Measurements from ENCODE around the gene NPTXR.
"Not testable (repeated sequence)": the region's sequence is repeated elsewhere in the genome, so short reads cannot be mapped to it uniquely, and the experiment has no call there.

Gene NPTXR

DNA sequence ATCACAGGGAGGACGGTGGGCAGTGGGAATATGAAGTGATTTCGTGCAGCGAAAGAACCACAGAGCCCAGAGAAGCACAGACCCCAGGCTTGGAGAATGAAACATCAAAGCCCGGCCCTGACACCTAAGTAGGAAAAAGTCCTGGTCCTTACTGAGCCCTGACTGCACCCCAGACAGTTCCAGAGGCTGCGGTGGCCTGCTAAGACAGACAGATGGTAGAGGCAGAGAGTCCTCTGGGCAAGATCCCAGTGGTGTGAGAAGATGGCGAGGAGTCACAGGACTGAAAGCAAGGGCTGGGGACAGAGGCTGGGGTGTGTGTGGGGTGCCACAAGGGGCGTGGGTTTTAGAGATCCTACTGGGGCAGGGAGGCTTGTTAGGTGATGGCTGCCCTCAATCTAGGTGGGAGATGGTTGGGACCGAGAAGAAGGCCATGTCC lies 24.5 kb upstream of the NPTXR start:
- no peak for DNase-seq

GRCh38 chr22:38867471-38868285 lies 23.9 kb upstream of the NPTXR start:
- no peak for DNase-seq

DNA sequence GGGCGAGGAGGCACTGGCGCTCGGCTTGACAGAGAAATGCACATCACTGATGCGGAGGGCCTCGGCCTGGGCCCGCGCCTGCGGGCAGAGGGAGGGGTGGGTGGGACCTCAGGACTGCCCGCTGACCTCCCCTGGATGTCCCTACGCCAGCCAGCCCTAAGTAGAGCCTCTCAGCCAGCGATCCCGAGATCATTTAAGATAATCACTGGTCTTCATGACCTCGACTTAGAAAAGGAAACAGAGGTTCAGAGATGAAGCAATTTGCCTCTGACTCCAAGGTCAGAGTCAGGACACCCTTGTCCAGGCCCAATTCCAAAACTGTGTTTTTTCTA lies 23.3 kb upstream of the NPTXR start:
- no peak for DNase-seq

DNA sequence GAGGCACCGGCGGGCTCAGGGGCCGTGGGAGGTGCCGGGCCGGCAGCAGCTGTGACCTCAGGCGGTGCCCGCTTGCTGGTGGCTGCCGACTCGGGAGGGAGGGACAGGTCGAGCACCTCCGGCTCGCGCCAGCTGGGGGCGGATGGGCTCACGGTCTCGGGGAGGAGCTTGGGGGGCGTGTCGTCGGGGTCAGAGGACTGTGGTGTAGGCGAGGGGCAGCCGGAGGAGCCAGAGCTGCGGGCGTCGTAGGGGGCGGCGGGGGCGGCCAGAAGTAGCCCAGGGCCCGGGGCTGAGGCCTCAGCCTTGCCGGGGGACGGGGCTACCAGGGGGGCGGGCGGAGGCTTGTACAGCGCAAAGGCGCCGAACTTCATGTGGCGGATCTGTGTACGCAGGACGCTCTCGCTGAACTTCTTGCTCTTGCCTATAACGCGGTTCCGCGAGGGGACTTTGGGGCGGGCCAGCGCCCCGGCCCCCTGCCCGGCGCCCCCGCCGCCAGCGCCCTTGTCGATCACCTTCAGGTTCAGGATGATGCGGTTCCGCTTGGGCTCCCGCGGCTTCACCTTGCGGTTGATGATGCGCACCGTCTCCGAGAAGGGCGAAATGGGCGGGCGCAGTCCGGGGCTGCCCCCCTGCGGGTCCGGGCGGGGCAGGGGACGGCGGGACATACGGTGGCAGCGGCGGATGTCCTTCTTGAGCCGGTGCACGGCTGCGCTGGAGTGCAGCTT lies 22.7 kb upstream of the NPTXR start:
- DNase-seq, result no peak

DNA sequence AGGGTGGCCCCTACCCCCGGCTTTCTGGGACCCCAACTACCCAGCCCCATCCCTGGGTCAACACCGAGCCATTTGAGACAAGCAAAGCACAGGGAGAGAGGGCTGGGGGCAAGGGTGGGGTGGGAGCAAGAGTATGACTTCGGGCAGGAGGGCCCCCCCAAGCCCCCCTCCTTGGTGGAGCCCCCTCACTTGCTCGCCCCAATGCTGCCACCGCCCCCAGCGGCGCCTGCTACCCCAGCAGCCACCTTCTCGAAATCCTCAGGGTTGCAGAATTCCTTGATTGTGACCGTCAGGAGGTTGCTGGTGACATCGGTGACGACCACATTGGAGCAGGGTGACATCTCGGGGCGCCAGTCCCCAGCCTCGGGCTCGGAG lies 22.2 kb upstream of the NPTXR start:
- DNase-seq, result no peak

- no peak for DNase-seq
Measured at GRCh38 chr22:38865201-38866023, 21.6 kb upstream of the NPTXR start.

DNA sequence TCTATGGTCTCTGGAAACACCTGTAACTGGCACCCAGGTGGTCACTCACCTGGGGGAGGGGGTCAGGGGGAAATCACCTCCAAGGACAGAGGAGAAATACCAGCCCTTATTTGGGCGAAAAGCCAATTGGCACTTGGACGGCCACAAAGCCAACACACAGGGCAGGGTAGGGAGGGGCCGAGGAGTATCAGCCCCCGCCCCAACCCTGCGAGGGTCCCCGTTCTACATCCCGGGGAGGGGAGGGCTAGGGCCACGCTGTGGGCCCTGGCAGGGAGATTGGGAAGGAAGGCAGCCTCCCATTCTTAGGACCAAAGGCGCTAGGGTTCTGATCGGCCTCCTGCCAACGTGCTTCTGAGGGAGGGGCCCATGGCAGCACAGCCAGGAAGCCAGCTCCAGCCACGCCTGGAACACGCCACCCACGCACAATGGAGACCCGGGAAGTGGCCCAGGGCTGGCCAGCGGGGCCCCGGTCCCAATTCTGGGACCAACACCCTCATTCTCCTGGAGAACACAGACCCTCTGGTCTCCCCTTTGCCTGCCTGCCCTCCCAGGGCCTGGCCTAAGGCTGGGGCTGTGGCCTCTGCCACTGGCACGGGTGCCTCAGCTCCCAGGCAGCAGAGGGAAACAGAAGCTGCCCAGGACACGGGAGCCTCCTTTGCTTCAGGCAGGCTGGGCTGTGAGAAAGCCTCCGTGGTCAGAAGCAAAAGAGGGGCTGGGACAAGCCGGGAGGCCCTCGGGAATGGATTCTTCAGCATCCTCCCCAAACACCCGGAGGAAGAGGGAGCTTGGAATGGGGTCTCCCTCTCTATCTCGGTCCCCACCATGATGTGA lies 20.7 kb upstream of the NPTXR start:
- no peak for DNase-seq

DNA sequence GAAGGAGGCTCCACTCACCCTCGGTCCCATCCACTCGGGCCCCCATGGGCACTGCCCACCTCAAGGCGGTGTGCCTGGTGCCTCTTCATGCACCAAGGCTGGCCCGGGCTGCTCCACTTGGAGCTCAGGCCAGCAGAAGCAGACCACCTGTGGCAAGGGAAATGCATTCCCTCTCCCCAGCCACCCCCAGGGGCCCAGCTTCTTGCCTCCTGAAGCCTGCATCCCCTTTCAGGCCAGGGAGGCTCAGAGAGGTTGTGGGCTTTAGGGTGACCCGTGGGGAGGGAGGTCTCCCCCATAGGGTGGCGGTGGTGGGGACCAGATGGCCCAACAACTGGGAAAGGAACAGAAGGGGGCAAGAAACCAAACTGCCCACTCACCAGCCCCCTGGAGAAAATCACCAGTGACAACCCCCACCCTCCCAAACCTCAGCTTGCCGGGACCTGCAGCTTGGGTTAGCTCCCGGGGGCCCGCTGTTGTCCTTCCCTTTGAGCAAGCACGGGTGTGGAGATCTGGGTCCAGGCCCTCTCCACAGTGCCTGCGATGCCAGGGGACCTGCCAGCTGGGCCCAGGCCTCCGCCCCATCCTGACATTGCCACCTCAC lies 19.8 kb upstream of the NPTXR start:
- no peak for DNase-seq

DNA sequence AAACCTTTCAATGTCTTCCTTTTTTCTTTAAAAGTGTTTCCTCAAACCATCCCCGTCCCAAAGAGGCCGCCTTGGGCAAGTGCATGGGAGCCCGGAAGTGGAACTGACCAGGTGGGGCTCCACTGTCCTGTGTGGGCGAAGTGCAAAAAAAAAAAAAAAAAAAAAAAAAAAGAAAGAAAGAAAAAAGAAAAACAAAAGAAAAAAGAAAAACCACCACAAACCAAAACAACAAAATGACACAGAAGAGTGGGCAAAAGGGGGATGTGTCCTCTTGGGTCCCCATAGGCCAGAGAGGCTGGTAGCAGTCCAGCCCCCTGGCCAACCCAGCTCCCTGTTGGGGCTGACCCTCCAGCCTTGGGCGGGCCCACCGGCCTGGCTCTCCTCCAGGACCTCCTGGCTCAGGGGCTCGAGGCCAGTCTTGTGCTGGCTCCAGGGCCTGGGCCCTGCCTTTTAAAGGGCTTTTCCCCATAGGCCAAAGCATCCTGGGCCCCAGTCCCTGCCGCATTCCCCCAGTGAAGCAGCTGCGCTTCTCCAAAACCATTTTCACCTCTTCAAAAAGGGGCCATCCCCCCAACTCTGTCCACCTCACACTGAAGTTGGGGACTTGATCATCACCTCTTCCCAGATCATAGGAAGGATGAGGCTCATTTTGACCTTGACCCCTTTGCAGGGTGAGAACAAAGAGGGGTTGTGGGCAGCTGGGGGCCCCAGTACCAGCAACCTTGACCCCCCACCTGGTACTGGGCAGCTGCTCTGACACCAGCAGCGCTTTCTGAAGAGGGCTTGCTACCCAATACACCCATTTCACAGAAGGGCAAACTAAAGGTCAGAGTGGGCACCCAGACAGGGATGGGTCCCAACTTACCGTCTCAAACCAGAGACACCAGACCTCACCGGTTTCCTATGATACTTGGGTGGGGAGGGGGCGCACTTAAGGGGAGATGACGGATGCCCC lies 18.8 kb upstream of the NPTXR start:
- DNase-seq, result no peak

- DNase-seq, result no peak
Measured at GRCh38 chr22:38861927-38862326, 18.1 kb upstream of the NPTXR start.

DNA sequence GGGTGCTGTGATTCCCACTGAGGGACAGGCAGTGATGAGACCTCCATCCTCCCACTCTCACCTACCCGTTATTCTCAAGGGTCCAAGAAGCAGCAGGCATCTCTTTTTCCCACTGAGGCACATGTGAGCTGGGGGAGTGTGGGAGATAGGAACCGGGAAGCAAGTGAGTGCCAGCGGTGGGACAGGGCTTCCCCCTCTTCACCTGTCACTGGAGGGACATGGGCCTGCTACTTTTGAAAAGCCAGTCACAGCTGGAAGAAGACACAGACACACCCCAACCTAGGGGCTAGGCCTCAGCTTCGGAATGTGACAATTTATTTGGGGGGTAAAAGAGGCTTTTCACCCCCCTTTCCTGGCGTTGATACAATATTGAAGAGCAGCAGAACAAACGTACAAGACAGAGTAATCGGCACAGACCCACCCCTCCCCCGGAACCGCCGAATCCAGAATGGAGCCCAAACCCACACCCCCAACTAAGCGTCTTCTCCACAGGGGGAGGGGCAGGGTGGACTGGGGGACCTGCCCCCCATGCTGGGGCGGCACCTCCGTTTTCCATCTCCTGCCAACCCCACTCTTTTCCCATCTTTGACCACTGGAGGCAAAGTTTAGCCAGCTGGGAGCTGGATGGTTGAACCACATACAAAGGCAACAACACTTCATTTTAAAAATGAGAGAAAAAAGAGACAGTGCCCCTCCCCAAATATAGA lies 17.5 kb upstream of the NPTXR start:
- no peak for DNase-seq

DNA sequence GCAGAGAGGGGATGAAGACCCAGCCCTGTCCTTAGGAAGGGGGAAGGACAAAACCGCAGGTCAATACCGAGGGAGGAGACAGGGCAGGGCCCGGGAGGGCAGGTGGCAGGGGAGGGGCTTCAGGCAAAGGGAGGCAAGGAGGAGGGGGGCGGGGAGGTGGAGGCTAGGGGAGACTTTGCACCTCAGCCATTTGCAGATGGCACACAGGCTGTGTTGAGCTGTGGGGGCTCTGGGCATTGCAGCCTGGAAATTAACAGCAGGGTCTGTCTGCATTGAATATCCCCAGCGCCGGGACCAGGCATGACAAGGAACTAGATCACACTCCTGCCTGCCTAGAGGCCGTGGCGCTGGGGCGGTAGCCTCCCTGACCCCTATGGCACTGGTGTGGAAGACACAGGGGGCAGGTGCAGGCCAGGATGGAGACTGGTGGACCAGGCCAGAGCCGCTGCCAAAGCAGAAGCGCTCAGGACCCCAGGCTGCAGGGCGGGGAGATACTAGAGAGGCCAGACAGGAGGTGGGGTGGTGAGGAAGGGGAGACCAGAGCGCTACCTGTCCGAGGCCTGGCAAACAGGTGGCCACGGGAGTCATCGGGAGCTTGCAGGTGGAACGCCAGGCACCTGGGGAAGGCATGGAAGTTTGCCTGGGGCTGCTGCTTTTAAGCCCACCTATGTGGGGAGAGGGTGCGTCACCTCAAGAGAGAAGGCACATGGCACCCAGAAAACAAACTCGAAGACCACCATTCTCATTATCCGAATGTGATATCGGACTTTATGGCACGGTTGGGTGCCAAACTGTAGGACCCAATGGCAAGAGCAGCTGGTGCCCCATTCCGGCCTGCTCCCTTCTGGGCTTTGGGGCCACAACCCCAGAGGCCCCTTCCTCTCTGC lies 16.7 kb upstream of the NPTXR start:
- no peak for DNase-seq

GRCh38 chr22:38859581-38860282 lies 15.9 kb upstream of the NPTXR start:
- no peak for DNase-seq

DNA sequence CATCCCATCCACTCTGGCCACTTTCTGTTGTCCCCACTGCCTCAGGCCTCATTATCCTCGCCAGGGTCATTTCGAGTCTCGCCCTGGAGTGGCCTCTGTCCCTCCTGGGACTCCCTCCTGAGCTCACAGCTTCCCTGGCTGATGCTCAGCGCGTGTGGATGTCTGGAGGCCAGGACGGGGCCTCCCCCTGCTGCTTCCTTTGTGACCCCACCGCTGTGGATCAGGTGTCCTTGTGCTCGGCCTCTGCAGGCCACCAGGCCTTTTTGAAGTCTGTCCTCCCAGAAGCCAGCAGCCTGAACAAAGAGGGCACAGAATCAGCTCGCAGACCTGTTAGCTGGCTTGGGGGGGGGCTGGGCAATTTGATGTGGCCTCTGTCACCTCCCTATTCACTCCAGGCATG lies 14.7 kb upstream of the NPTXR start:
- no peak for DNase-seq

DNA sequence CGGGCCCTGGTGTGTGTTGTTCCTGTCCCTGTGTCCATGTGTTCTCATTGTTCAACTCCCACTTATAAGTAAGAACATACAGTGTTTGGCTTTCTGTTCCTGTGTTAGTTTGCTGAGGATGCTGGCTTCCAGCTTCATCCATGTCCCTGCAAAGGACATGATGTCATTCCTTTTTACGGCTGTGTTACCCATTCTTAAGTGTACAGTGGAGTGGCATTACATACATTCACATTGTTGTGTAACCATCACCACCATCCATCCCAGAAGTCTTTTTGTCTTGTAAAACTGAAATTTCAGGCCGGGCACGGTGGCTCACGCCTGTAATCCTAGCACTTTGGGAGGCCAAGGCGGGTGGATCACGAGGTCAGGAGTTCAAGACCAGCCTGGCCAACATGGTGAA lies 10.6 kb upstream of the NPTXR start:
- DNase-seq, result not testable (repeated sequence)

DNA sequence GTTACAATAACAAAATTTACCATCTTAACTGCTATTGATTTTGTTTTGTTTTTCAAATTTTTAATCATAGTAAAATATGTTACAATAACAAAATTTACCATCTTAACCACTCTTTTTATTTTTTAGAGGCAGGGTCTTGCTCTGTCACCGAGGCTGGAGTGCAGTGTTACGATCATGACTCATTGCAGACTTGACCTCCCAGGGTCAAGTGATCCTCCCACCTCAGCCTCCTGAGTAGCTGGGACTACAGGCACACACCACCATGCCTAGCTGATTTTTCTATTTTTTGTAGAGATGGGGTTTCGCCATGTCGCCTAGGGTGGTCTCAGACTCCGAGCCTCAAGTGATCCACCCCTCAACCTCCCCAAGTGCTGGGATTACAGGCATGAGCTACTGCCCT lies 10.1 kb upstream of the NPTXR start:
- not testable (repeated sequence) for DNase-seq

DNA sequence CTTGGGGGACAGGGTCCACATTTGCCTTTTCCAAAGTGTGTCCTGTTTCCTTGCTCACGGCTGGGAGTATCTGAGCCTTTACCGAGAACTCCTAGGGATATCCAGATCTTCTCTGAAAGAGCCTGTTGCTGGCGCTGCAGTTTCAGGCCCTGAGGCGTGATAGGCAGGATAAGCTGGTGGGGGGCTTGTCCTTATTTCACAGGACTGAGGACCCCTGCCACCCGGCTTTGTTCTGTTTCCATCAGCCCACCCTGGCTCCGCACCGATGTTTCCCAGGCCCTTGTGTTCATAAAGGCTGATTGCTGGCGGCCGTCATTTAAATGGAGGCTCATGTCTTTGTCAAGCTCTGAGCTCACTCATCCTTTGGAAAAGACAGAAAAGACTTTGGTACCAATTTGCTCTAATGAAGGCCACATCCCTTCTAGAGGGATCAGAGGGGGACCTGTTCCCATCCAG lies 9.4 kb upstream of the NPTXR start:
- no peak for DNase-seq

DNA sequence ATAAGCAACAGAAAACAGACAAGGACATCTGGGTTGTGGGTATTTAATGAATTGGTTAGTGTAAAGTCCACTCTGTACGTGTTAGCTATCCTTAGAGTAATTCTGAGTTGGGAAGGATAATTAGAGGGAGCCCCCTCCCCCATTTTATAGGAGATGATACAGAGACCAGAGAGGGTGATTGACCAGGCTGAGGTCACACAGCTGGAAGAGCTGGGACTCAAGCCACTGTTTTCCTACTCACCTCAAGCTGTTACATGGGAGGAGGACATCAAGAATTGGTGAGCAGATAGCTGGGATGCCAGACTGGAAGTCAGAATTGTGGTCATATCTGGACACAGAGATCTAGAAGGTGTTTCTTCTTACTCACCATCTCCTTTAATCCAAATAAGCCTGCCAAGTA lies 8.7 kb upstream of the NPTXR start:
- no peak for DNase-seq

Measured in NCI-H1048 (cell line).